ENCODE results near the gene SPOCK2.

DNA sequence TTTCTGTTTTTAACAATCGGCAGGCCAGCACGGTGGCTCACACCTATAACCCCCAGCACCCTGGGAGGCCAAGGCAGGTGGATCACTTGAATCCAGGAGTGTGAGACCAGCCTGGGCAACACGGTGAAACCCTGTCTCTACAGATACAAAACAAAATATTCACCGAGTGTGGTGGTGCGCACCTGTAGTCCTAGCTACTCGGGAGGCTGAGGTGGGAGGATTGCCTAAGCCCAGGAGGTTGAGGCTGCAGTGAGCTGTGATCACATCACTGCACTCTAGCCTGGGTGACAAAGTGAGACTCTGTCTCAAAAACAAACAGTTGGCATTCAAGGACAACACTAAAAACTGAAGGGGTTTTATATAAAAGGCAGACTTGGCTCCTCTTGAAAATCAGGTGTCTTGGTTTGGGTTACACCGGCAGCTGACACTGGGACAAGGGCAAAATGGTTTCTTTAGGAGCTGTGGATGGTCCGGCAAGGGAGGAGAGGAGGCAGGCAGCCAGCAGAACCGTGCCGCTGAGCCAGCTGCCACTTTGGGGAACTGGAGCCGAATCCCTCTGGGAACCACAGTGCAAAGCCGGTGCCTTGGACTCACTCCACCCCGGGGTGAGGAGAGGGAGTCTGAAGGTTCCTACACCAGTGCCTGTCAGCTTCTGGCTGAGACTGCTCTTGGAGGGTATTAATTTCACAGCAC lies 71.6 kb downstream of the SPOCK2 start:
- TF ChIP-seq, protein P1, sequence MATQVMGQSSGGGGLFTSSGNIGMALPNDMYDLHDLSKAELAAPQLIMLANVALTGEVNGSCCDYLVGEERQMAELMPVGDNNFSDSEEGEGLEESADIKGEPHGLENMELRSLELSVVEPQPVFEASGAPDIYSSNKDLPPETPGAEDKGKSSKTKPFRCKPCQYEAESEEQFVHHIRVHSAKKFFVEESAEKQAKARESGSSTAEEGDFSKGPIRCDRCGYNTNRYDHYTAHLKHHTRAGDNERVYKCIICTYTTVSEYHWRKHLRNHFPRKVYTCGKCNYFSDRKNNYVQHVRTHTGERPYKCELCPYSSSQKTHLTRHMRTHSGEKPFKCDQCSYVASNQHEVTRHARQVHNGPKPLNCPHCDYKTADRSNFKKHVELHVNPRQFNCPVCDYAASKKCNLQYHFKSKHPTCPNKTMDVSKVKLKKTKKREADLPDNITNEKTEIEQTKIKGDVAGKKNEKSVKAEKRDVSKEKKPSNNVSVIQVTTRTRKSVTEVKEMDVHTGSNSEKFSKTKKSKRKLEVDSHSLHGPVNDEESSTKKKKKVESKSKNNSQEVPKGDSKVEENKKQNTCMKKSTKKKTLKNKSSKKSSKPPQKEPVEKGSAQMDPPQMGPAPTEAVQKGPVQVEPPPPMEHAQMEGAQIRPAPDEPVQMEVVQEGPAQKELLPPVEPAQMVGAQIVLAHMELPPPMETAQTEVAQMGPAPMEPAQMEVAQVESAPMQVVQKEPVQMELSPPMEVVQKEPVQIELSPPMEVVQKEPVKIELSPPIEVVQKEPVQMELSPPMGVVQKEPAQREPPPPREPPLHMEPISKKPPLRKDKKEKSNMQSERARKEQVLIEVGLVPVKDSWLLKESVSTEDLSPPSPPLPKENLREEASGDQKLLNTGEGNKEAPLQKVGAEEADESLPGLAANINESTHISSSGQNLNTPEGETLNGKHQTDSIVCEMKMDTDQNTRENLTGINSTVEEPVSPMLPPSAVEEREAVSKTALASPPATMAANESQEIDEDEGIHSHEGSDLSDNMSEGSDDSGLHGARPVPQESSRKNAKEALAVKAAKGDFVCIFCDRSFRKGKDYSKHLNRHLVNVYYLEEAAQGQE (IDR thresholded peaks at IDR 0.05; ENCODE audit: low read depth, low read length), result no peak
- TF ChIP-seq TCF12 (IDR thresholded peaks at IDR 0.05), result no peak
- TF ChIP-seq, protein P2, sequence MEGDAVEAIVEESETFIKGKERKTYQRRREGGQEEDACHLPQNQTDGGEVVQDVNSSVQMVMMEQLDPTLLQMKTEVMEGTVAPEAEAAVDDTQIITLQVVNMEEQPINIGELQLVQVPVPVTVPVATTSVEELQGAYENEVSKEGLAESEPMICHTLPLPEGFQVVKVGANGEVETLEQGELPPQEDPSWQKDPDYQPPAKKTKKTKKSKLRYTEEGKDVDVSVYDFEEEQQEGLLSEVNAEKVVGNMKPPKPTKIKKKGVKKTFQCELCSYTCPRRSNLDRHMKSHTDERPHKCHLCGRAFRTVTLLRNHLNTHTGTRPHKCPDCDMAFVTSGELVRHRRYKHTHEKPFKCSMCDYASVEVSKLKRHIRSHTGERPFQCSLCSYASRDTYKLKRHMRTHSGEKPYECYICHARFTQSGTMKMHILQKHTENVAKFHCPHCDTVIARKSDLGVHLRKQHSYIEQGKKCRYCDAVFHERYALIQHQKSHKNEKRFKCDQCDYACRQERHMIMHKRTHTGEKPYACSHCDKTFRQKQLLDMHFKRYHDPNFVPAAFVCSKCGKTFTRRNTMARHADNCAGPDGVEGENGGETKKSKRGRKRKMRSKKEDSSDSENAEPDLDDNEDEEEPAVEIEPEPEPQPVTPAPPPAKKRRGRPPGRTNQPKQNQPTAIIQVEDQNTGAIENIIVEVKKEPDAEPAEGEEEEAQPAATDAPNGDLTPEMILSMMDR (IDR thresholded peaks at IDR 0.05), result no peak
- TF ChIP-seq YY1 (IDR thresholded peaks at IDR 0.05; ENCODE audit: low read depth), result no peak
- no peak for TF ChIP-seq POLR2AphosphoS5 (IDR thresholded peaks at IDR 0.05; ENCODE audit: low read depth, low read length)
- no peak for TF ChIP-seq FOXM1 (IDR thresholded peaks at IDR 0.05; ENCODE audit: low read depth)
- TF ChIP-seq JUND (IDR thresholded peaks at IDR 0.05), result no peak
- TF ChIP-seq, protein P3, sequence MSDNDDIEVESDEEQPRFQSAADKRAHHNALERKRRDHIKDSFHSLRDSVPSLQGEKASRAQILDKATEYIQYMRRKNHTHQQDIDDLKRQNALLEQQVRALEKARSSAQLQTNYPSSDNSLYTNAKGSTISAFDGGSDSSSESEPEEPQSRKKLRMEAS (IDR thresholded peaks at IDR 0.05; ENCODE audit: low read depth), result no peak
- no peak for TF ChIP-seq FOSL2 (IDR thresholded peaks at IDR 0.05; ENCODE audit: borderline replicate concordance, low read depth)
- TF ChIP-seq RAD21 (IDR thresholded peaks at IDR 0.05; ENCODE audit: low read length), result no peak
- TF ChIP-seq, protein P4, sequence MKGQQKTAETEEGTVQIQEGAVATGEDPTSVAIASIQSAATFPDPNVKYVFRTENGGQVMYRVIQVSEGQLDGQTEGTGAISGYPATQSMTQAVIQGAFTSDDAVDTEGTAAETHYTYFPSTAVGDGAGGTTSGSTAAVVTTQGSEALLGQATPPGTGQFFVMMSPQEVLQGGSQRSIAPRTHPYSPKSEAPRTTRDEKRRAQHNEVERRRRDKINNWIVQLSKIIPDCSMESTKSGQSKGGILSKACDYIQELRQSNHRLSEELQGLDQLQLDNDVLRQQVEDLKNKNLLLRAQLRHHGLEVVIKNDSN (IDR thresholded peaks at IDR 0.05; ENCODE audit: borderline replicate concordance, low read depth), result no peak
- TF ChIP-seq NRF1 (IDR thresholded peaks at IDR 0.05; ENCODE audit: low read depth, low read length), result no peak
- no peak for TF ChIP-seq SIN3A (IDR thresholded peaks at IDR 0.05; ENCODE audit: borderline replicate concordance, low read depth, low read length)
